ENCODE measurements around the gene LRRC49. TPM values are rescaled to one million over a fixed set of nuclear protein-coding genes. Genes with fewer than 3 reads are reported as not detected.

Gene LRRC49
- total and polyA plus RNA-seq, 2 of the 4 experiments (the other 2 are of a cell fraction) = 8.6 to 16.8 TPM

GRCh38 chr15:71010997-71011396, 118.4 kb downstream of the LRRC49 start:
- H3K4ac ChIP-seq (ENCODE audit: low read depth, low read length) = no peak overlapping the region; the same call in 1 of the 2 replicates

More at GRCh38 chr15:71010997-71011396, 118.4 kb downstream of the LRRC49 start:
- Histone ChIP-seq H2BK5ac (ENCODE audit: low read depth, low read length, poor library complexity, severe bottlenecking) (no peak overlapping the region), H3K9me1 (ENCODE audit: insufficient read depth, low read length) (no peaks in the 10 kb centered on the region), H3K79me1 (ENCODE audit: low read depth in 1 of 2, low read length in 2 of 2) (0 out of 4 replicates have a peak, but pooled peaks cover 0 to 3% of the 10 kb centered on the region in 2 experiments), H3K23ac (ENCODE audit: low read depth, low read length) (no peak overlapping the region), H4K91ac (ENCODE audit: insufficient read depth, low read depth, low read length) (no peak overlapping the region; the same call in 1 of the 2 replicates), H4K20me1 (ENCODE audit: insufficient read depth, low read length) (no peaks in the 10 kb centered on the region), H3K4me1 (ENCODE audit: control insufficient read depth, insufficient read depth, low read length) (no peaks in the 10 kb centered on the region), H3K18ac (ENCODE audit: low read depth, low read length) (no peak overlapping the region), H4K5ac (ENCODE audit: low read depth, low read length) (no peak overlapping the region; the same call in 1 of the 2 replicates), H3K56ac (ENCODE audit: extremely low read depth, insufficient read depth, low read length) (no peak overlapping the region), H3K36me3 (ENCODE audit: control insufficient read depth, insufficient read depth, low read length) (no peaks in the 10 kb centered on the region), H2BK120ac (ENCODE audit: low read depth, low read length) (no peak overlapping the region; the same call in 1 of the 2 replicates), H3K9me3 (ENCODE audit: control insufficient read depth, insufficient read depth, low read length) (no peaks in the 10 kb centered on the region), H2BK15ac (ENCODE audit: low read depth, low read length) (no peak overlapping the region), H3K27me3 (ENCODE audit: control insufficient read depth, insufficient read depth, low read length) (no peaks in the 10 kb centered on the region), H3K14ac (replicated peaks; ENCODE audit: low read depth, low read length) (no peak overlapping the region), H4K8ac (ENCODE audit: low read depth in 2 of 2, low read length in 2 of 2) (peak overlapping the region in 1 of 2 experiments; percentile 25; a peak in 1 of 4 replicates), H2BK20ac (ENCODE audit: low read depth, low read length) (no peak overlapping the region; the same call in 1 of the 2 replicates), H3K9ac (ENCODE audit: low read depth, low read length) (no peak overlapping the region), H3K27ac (ENCODE audit: insufficient read depth, low read length) (no peak overlapping the region), H2AK5ac (ENCODE audit: low read depth, low read length) (no peak overlapping the region), H3K4me2 (ENCODE audit: low read depth, low read length) (no peak overlapping the region), H2AK9ac (replicated peaks; ENCODE audit: low read depth, low read length, poor library complexity) (no peak overlapping the region), H3K4me3 (ENCODE audit: insufficient read depth, low read depth, low read length) (no peak overlapping the region), H2AFZ (replicated peaks; ENCODE audit: low read length, poor library complexity) (no peak overlapping the region)
- POLR2A ChIA-PET (ENCODE audit: unreplicated experiment) = no interaction called here
- CTCF ChIA-PET = interaction anchor here (0.6 to 2.2 kb wide), 4 partner anchors 70 to 430 kb away, joined by 3 to 10 read pairs (median 4); no protein-coding TSS in a partner anchor
- TF ChIP-seq MAFK (IDR thresholded peaks at IDR 0.05; ENCODE audit: low read depth, low read length) = no peak
- no peak for TF ChIP-seq RAD21 (IDR thresholded peaks at IDR 0.05; ENCODE audit: low read length)
- no peak for TF ChIP-seq POLR2A (IDR thresholded peaks at IDR 0.05; ENCODE audit: low read depth, low read length)
- TF ChIP-seq MAZ (IDR thresholded peaks at IDR 0.05; ENCODE audit: borderline replicate concordance, low read depth, low read length) = no peak
- no peak for TF ChIP-seq RCOR1 (IDR thresholded peaks at IDR 0.05; ENCODE audit: insufficient replicate concordance, low read length)
- TF ChIP-seq CHD1 (IDR thresholded peaks at IDR 0.05; ENCODE audit: low read depth, low read length) = no peak
- TF ChIP-seq CTCF (conservative IDR thresholded peaks at IDR 0.05; ENCODE audit: low read depth, low read length) = no peak
- TF ChIP-seq SMC3 (IDR thresholded peaks at IDR 0.05; ENCODE audit: low read depth, low read length) = no peak
- no peak for TF ChIP-seq MXI1 (IDR thresholded peaks at IDR 0.05; ENCODE audit: borderline replicate concordance, low read depth, low read length)
- no peak for TF ChIP-seq USF2 (IDR thresholded peaks at IDR 0.05; ENCODE audit: low read depth, low read length)
- no peak for TF ChIP-seq RFX5 (IDR thresholded peaks at IDR 0.05; ENCODE audit: low read depth, low read length)
- no peak for TF ChIP-seq NFE2L2 (IDR thresholded peaks at IDR 0.05; ENCODE audit: low read depth, low read length)
- TF ChIP-seq BHLHE40 (IDR thresholded peaks at IDR 0.05; ENCODE audit: low read depth, low read length) = no peak
- no peak for TF ChIP-seq FOS (IDR thresholded peaks at IDR 0.05; ENCODE audit: low read depth, low read length)
- no peak for TF ChIP-seq ELK1 (IDR thresholded peaks at IDR 0.05; ENCODE audit: borderline replicate concordance, low read depth, low read length)
- TF ChIP-seq CEBPB (IDR thresholded peaks at IDR 0.05; ENCODE audit: low read depth, low read length) = no peak
- intact Hi-C loops (cut with micrococcal nuclease) = loop anchor here (1.0 to 10.0 kb wide), 3 partner anchors 92 to 429 kb away; no protein-coding TSS in a partner anchor
- BruUV-seq (replicated peaks) = no TSS peak
- ATAC-seq (ENCODE audit: low read depth) (no peak), DNase-seq (no peak)
- in situ Hi-C loops (cut with MboI; ENCODE audit: low sequenced_read_pairs) = loop anchor here (5.0 kb wide), 1 partner anchor 101 kb away; no protein-coding TSS in a partner anchor
- dilution Hi-C loops (cut with HindIII; ENCODE audit: low sequenced_read_pairs, unreplicated experiment) = no loop called here
- WGBS, 2 experiments (ENCODE audit: extremely low coverage in 2 of 2, insufficient read length in 1 of 2) = no CpG with 5 or more reads among the region's 2 CpGs

Data from IMR-90 (cell line).